GM21526 (cell line): ENCODE data around the gene LMX1A.
A peak's percentile ranks its signal among the peaks of the same experiment; 100 is the strongest.

Experiments used
- ATAC-seq: cut with Tn5 transposase; IDR thresholded peaks from one replicate; pipeline ENCODE4 v1.9.1; 2021; ENCODE audit warnings: moderate library complexity; ENCODE audit not compliant: unreplicated experiment, low FRiP score

LMX1A gene

GRCh38 chr1:165281207-165281901 is 75.2 kb downstream of the LMX1A start:
- no peak for ATAC-seq

GRCh38 chr1:165279882-165280281 is 76.6 kb downstream of the LMX1A start:
- ATAC-seq: no peak

DNA sequence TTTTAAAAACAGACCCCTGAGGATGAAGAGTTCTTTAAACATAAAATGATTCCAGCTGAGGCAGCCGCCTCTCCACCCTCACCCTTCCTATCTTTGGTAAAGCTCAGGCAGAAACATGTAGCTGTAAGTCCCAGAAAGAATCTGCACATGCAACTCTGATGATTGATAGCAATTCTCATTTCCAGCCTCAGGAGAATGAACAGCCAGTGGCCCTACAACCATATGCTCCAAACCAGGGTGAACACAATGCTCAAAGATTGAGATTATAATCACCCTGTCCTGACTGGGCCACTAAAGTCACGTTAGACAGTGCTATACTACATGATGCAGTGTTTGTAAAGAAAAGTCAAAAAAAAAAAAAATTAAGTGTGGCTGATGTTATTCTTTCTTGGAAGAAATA is 80.2 kb downstream of the LMX1A start:
- no peak for ATAC-seq

- ATAC-seq: no peak
These were observed 91.2 kb downstream of the LMX1A start for GRCh38 chr1:165265196-165265838.

GRCh38 chr1:165259706-165260428 is 96.6 kb downstream of the LMX1A start:
- ATAC-seq: no peak

DNA sequence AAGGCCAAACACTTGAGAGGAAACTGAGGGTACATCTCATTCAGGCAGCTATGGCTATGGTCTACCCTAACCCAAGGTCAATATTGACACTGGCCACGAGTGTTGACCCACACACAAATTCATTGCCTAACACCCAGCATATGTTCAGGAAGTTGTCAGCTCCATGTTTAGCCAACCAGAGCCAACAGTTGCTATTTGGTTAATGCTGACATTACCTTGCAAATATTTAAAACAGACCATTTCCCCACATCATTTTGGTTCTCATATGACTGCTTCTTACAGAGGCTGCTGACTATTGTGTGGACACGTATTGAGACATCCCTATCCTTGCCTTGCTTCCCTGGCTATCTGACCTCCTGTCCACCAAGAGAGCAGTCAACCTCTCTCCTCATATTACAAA is 97.3 kb downstream of the LMX1A start:
- ATAC-seq: no peak

DNA sequence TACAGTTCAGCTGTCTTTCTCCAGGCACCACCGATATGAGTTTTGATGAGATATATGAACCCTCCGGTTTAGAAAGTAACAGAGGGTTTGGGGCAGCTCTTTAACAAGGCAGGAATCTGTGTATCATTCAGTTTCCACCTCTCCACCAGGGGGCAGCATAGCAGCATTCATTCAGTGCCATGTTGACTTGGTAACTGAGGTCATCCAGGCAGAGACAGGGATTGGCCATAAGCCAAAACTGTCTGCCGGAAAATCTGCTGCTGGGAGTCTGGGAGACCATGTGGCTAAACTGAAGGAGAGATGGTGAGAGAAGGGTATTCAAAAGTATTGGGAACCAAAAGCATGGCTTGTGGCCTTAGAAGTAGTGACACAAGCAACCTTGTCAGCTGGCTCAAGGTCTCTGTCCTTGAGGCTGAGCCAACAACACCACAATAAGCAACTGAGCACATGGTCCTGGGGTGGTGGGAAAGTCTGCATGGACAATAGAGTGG is 98.5 kb downstream of the LMX1A start:
- ATAC-seq: peak; percentile 81

- no peak for ATAC-seq
These were observed 101.5 kb downstream of the LMX1A start for GRCh38 chr1:165254896-165255625.

GRCh38 chr1:165254376-165254775 is 102.1 kb downstream of the LMX1A start:
- no peak for ATAC-seq

DNA sequence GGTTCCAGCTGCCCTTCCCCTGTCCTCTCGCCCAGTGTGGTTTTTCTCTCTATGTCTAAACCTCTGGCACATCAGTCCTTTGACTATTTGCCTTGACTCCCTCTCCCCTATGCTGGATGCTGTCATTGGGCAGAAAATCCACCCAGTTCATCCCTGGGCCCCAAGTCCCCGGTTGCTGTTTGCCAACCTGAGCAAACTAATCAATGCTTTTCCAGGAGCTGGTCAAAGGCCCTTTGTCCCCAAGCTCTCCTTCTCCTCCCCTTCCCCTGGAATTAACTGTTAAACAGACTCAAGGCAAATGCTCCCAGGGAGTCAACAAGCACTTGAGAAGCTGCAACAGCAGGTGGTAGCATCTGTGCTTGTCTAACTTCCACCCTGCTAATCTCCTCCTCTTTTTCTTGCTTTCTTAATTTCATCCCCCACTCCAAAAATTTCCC is 102.7 kb downstream of the LMX1A start:
- no peak for ATAC-seq

GRCh38 chr1:165248969-165249571 is 107.4 kb downstream of the LMX1A start:
- ATAC-seq: no peak

GRCh38 chr1:165241952-165242351 is 114.6 kb downstream of the LMX1A start:
- ATAC-seq: no peak

DNA sequence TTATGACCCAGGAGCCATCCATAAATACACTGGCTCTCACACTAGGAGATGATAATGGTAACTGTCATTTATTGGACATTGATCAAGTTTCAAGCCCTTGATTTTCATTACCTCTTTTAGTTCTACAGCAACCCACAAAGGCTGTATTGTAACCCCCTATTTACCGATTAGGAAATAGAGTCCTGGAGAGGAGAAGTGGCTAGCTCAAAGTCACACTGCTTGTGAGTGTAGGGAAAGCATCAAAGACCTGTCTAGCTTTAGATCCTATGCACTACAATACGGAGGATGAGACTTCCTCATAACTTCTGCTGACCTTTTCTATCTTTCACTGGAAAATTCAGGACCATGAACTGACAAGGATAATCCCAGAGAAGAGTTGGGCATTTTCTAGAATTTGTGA is 115.2 kb downstream of the LMX1A start:
- ATAC-seq: no peak

- no peak for ATAC-seq
These were observed 116.0 kb downstream of the LMX1A start for GRCh38 chr1:165240492-165240891.

DNA sequence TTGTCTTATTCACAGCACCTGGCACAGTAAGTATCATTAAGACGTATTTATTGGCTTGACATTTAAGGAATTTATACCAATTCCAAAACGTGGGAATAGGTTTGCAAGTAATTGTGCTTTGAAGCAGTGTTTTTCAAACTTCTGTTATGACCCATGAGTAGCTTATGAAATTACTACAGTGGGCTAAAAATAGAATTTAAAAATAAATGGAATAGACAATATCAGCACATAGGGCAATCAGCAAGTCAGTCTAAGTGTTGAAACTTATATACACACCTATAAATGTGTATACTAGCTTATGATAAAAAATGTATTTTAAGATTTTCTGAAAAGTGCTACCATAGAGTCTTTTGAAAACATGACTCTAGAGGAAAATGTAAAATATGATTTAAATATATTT is 116.6 kb downstream of the LMX1A start:
- ATAC-seq: no peak

GRCh38 chr1:165235777-165236291 is 120.7 kb downstream of the LMX1A start:
- ATAC-seq: no peak

DNA sequence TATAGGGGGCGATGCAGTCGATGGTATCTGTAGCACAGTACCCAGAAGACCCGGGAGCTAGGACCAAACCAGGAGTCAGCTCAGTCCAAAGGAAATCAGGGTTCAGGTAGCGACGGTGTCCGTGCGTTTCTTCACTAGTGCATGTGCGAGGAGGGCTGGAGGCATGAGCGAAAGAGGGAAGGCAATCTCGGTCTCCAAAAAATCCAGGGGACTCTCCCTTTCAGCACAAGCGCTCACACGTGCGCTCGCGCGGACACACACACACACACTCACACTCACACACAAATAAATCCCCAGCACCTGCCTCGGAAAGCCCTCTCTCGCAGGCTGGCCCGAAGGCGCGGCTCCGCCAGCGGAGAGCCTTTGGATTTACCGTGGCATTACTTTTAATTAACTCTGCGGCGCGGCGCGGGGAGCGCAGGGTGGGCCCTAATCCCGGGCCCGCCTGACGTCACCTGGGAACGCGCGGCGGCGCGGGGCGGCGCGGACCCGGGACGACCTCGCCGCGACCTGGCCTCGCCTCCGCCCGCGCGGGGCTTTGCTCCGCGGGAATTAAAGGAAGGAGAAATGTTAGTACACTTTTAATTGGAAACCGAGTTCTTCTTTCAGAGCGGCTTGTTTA is 121.2 kb downstream of the LMX1A start:
- no peak for ATAC-seq

DNA sequence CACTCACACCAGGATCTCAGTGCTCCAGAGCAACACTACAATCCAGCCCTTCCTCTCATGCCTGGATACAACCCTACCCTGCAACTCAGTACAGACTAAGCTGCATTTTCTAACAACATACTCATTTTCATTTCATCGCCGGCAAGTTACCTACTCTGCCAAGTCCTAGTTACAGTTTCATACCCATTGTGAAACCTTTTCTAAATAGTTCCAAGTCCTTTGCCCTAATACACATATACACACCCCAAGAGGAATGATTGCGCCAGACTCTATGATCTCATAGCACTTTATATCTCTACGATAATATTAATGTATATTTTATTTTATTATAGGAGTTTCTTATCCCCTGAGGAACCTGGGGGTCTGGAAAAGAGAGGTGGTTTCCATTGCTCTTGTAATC is 122.4 kb downstream of the LMX1A start:
- ATAC-seq: no peak

GRCh38 chr1:165228676-165229075 is 127.8 kb downstream of the LMX1A start:
- ATAC-seq: no peak
